Stimulated activated effector memory CD8-positive, alpha-beta T cell treated with anti-CD3 and anti-CD28 coated beads, Interleukin-12 subunit alpha, Interleukin-12 subunit beta, amount 100 ng/mL, for 72 hours (primary cell): ENCODE results near the gene GGPS1.

Experiments used
- ATAC-seq: fragments of 150-1000 bp; cut with Tn5 transposase; 2 replicates; pipeline ENCODE4 v1.10.0; 2021
- DNase-seq, 2 donors: peaks; one replicate each; pipeline ENCODE4 v3.0.0; 2021 to 2022; ENCODE audit warnings: low spot score in 2 of 2
- H3K27ac Mint-ChIP-seq: one replicate; pipeline ENCODE4 v1.8.0; 2022; ENCODE audit warnings: mild to moderate bottlenecking, mixed read lengths
- H3K36me3 Mint-ChIP-seq: one replicate; pipeline ENCODE4 v1.8.0; 2022; ENCODE audit warnings: mild to moderate bottlenecking, mixed read lengths
- H3K4me1 Mint-ChIP-seq: one replicate; pipeline ENCODE4 v1.8.0; 2022; ENCODE audit warnings: mixed read lengths
- H3K4me3 Mint-ChIP-seq: one replicate; pipeline ENCODE4 v1.8.0; 2022; ENCODE audit warnings: mild to moderate bottlenecking, mixed read lengths
- H3K9me3 Mint-ChIP-seq: one replicate; pipeline ENCODE4 v1.8.0; 2022; ENCODE audit warnings: mixed read lengths

The GGPS1 gene

DNA sequence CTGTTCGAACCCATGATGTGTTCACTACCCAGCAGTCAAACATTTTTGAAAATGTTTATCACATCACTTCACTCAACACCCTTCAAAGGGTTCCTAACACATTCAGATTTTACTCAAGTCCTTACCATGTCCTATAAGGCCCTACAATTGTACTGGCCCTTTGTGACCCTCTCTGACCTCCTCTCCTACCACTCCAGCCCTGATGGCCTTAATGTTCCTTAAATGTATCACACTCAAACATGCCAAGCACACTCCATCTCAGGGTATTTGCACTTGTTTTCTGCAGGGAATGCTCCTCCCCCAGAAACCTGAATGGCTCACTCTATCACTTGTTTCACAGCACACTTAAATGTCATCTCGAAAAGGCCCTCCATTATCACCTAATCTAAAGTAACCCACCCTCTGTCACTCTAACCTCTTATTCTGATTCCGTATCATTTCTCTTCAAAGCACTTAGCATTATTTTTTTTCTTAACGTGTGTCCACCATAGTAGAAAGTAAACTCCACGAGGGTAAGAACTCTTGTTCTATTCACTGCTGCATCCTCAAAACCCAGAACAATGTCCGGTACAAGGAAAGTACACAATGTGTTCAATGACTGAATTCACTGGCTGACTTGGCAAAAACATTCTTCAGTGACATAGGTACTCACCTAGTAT lies 7.7 kb upstream of the GGPS1 start:
- H3K27ac Mint-ChIP-seq = peak overlapping the region; percentile 32
- H3K9me3 Mint-ChIP-seq = no peaks in the 10 kb centered on the region
- peaks cover 90% of the 10 kb centered on the region for H3K36me3 Mint-ChIP-seq
- DNase-seq (peak in 1 of 2 donors; percentile 45), ATAC-seq (peak; percentile 25)
- H3K4me1 Mint-ChIP-seq = peaks cover 59% of the 10 kb centered on the region
- no peak overlapping the region for H3K4me3 Mint-ChIP-seq

DNA sequence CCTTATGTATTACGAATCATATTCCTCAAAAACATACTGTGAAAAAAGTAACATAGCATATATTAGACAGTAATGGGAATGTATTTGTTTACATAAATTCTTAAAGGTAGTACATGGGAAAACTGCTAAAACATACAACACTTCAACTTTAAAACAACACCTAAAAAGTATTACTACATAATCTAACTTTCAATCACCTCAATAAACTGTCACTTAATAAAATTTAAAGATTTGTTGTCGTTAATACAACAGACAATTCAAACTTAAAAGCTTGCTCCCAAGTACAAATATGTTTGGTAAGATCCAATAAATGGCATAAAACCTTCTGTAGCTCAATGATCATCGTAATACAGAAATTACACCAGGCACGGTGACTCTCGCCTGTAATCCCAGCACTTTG lies 4.1 kb upstream of the GGPS1 start:
- no peak overlapping the region for H3K4me3 Mint-ChIP-seq
- peaks cover 78% of the 10 kb centered on the region for H3K36me3 Mint-ChIP-seq
- H3K4me1 Mint-ChIP-seq = peaks cover 48% of the 10 kb centered on the region
- ATAC-seq (no peak), DNase-seq (no peak)
- H3K27ac Mint-ChIP-seq = peak overlapping the region; percentile 48
- H3K9me3 Mint-ChIP-seq = no peaks in the 10 kb centered on the region

DNA sequence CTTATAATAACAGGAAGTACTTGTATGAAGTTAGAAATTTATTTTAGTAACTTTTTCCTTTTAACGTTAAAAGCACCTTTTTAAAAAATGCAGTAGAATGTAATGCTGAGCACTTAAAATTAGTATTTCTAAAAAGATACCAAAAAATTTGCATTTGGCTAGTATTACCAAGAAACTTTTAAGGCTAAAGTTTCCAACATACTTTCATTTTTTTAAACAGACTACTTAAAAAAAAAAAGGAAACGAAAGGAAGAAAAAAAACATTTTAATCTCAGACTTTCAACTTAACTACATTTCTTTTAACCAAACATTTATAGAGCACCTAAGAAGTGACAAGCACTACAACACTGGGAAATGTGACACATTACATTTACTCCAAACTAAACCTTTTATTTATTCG lies 3.2 kb upstream of the GGPS1 start:
- Mint-ChIP-seq H3K27ac (no peak overlapping the region), H3K36me3 (peaks cover 70% of the 10 kb centered on the region), H3K9me3 (no peaks in the 10 kb centered on the region), H3K4me1 (peaks cover 47% of the 10 kb centered on the region), H3K4me3 (no peak overlapping the region)
- no peak for DNase-seq
- ATAC-seq = no peak

DNA sequence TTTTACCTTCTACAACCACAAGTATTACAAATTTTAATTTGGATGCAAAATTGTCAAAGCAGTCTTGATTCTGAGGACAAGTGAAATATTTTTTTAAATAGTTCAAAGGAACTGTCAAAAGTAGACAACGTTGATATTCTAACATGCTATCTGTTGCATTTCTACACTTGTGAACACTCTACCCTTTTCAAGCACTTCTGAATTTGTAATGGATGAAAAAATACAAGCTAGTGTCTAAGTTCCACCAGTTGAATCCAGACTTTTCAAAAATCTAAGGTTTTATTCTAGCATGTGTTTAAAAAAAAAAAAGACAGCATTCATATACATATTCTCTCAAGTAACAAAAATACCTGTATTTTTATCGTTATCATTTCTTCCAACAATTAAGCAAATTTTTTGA lies 2.5 kb upstream of the GGPS1 start:
- DNase-seq = no peak
- Mint-ChIP-seq H3K27ac (no peak overlapping the region), H3K4me3 (no peak overlapping the region), H3K36me3 (peaks cover 63% of the 10 kb centered on the region), H3K9me3 (no peaks in the 10 kb centered on the region), H3K4me1 (peaks cover 41% of the 10 kb centered on the region)
- ATAC-seq = no peak

DNA sequence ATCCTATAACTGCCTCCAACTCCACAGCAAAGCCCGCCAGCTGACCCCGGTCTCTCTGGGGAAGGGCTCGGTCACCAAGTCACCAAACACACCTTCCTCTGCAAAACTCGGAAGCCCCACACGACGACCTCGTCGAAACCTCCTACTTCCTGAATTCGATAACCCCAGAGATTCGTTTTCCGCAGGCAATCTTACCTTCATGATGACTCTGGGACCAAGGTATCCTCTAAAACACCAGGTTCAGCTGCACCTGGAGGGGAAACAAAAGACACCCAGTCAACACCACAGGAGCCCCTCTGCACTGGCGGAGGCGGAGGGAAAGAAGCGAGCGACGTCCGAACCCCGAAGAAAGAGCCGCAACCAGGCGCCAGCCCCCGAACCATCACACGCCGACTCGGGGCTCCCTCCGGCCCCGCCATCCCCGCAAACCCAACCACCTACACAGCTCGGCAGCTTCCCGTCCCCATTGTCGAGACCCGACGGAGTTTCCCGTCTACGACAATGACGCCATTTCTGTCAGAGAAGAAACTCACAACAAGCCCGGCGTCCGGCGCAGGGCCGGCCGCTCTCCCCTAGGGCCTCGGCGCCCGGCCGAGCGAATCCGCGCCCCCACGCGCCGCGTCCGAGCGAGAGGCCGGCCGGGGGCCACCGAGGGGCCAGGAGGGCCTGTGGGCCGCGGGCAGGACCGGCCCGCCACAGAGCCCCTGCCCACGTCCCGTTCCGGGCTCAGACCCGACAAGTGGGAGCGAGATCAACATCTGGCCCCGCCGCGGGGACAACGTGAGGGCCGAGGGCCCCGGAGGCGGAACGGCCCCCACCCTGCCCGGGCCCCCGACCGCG lies 1.4 kb upstream of the GGPS1 start:
- H3K36me3 Mint-ChIP-seq = peaks cover 59% of the 10 kb centered on the region
- DNase-seq (peak; percentile 46 to 81), ATAC-seq (peak; percentile 29)
- no peak overlapping the region for H3K27ac Mint-ChIP-seq
- no peak overlapping the region for H3K4me3 Mint-ChIP-seq
- H3K9me3 Mint-ChIP-seq = no peaks in the 10 kb centered on the region
- H3K4me1 Mint-ChIP-seq = peaks cover 40% of the 10 kb centered on the region

DNA sequence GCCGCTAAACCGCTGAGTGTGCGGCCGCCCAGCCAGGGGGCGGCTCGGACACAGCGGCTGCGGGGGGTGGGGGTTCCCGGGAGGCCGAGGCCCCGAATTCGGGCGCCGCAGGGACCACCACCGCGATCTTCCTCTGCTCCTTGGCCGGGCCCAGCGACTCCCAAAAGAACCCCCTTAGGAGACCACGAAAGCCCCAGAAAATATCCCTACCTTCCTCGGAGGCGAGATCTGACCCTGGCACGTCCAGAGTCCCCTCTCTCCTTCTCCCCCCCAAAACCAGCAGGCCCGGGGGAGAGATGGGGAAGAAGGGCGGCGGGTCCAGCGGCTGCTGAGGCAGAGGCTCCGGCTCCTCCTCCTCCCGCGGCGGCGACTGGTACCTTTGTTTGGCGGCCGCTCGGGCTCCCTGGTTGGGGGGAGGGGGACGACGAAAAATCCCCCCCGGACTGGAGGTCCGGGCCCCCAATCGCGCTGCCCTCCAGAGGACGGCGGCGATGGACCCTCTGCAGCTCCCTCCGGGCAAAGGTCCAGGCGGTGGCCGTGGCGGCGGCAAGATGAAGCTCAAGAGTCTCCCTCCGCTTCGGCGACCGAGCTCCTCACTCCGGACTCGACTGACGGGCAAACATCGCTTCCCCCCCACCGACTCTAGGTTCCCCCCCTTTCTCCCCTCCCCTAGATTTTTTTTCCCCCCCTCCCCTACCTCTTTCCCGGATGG lies 655 bp upstream of the GGPS1 start, which contains the start of gene ARID4B:
Gene ARID4B (minus strand): TSS at position 621 of the 712 bp plus-strand sequence. CDS start 1,260 bp downstream, outside the sequence.
- peak; percentile 49 to 87 for DNase-seq
- Mint-ChIP-seq H3K36me3 (peaks cover 51% of the 10 kb centered on the region), H3K4me3 (no peak within 1 kb of the TSS), H3K27ac (no peak within 1 kb of the TSS), H3K9me3 (no peaks in the 10 kb centered on the region), H3K4me1 (peaks cover 37% of the 10 kb centered on the region)
- peak; percentile 5 for ATAC-seq

DNA sequence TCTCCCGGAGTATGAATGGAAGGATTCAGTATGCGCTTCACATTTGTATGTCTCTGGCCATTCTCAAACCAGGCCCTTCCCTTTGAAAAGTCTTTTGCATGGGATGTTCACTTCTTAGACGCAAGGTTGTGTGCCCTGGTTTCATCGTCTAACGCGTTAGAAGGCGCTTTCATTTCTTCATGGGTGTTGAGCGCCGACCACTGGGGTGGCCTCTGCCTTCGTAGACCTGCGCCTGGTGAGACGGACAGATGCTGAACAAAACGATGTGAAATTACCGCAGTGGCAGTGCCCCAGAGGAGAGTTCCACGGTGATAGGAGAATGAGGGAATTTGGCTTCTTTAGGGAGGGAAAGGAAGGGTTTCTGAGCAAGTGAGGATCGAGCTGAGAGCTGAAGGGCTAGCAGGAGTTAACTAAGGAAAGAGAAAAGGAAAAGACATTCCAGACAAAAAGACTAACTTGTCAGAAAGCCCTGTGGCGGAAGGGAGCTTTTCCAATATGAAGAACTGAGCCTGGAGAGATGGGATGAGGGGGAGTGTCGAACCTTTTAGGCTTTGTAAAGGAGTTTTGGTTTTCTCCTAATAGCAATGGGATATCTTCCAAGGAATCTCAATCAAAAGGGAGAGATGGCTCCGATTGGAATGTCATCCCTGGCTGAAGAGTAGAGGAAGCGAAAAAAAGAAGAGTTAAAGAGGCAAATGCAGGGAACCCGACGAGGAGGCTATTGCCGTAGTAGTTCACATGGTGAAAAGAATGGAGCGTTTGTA lies 951 bp downstream of the GGPS1 start:
- peak in 1 of 2 donors; percentile 31 for DNase-seq
- H3K4me1 Mint-ChIP-seq = peaks cover 37% of the 10 kb centered on the region
- H3K9me3 Mint-ChIP-seq = no peaks in the 10 kb centered on the region
- H3K4me3 Mint-ChIP-seq = no peak overlapping the region
- H3K27ac Mint-ChIP-seq = no peak overlapping the region
- ATAC-seq = peak; percentile 54
- peaks cover 36% of the 10 kb centered on the region for H3K36me3 Mint-ChIP-seq

DNA sequence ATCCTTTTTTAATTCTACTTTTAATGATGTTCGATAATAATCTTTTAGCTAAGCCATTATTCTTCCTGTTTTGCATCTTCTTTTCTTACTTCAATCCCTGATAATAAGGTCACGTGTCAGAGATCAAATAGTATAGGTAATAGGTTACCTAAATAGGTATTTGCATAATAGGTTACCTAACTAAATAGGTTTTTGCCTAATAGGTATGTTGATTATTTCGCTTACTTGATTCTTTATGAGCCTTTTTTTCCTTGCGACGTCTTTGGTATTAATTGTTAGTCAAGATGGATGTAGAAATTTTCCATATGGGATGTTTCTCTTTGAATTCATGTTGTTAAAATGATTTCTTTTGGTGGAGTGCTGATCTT lies 2.5 kb downstream of the GGPS1 start:
- H3K4me3 Mint-ChIP-seq = no peak overlapping the region
- peak overlapping the region; percentile 69 for H3K27ac Mint-ChIP-seq
- H3K36me3 Mint-ChIP-seq = peaks cover 30% of the 10 kb centered on the region
- ATAC-seq (no peak), DNase-seq (no peak)
- H3K4me1 Mint-ChIP-seq = peaks cover 32% of the 10 kb centered on the region
- no peaks in the 10 kb centered on the region for H3K9me3 Mint-ChIP-seq

DNA sequence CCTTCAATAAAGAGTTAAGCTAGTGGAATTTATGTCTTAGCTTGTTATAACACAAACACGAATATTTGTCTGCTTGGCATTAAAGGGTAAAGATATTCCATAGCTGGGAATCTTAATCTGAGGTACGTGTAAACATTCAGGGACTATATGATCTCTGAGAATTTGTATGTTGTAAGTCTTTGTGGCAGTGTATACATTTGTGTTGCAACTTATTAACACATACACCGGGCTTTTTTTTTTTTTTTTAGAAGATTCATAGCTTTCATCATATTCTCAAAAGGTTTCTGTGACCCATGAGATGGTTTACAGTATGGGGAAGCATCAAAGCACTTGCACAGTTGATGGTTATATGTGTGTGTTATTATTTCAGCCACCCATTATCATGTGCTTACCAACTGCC lies 3.0 kb downstream of the GGPS1 start:
- peak overlapping the region; percentile 69 for H3K27ac Mint-ChIP-seq
- H3K4me3 Mint-ChIP-seq = no peak overlapping the region
- peaks cover 30% of the 10 kb centered on the region for H3K36me3 Mint-ChIP-seq
- DNase-seq (no peak), ATAC-seq (no peak)
- H3K4me1 Mint-ChIP-seq = peaks cover 27% of the 10 kb centered on the region
- H3K9me3 Mint-ChIP-seq = no peaks in the 10 kb centered on the region

DNA sequence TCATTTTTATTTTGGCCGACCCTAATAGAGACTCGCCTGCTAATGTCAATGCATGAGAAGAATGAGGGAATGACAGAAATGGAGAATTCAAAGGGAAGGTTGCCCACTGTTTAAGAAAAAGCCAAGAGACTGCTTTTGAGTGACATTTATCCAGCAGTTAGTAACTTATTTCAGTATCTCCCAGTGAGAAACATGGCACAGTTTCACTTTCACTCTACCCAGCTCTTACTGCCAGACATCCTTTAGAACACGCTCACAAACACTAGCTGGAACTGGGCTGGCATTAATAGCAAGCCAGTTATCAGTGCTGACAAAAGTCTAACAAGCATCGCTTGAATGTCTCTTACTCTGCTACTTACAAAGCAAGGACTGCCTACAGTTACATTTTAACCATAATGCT lies 8.5 kb downstream of the GGPS1 start:
- H3K36me3 Mint-ChIP-seq = peaks cover 64% of the 10 kb centered on the region
- peak overlapping the region; percentile 86 for H3K27ac Mint-ChIP-seq
- peak overlapping the region; percentile 61 for H3K4me3 Mint-ChIP-seq
- H3K4me1 Mint-ChIP-seq = peaks cover 20% of the 10 kb centered on the region
- H3K9me3 Mint-ChIP-seq = no peaks in the 10 kb centered on the region
- peak; percentile 71 for ATAC-seq
- no peak for DNase-seq

DNA sequence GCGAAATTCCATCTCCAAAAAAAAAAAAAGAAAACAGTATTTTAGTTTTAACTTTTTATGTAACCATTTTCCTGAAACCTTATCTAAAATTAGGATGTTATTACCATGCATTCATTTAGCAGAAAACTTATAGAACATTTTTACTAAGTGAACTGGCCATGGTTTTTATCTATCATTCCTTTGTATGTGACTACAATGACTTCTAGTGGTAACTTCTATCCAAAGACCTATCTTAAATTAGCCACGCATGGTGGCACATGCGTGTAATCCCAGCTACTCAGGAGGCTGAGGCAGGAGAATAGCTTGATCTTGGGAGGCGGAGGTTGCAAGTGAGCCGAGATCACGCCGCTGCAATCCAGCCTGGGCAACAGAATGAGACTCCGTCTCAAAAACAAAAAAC lies 11.4 kb downstream of the GGPS1 start:
- Mint-ChIP-seq H3K9me3 (no peaks in the 10 kb centered on the region), H3K27ac (no peak overlapping the region), H3K36me3 (peaks cover 87% of the 10 kb centered on the region), H3K4me3 (no peak overlapping the region), H3K4me1 (peaks cover 8% of the 10 kb centered on the region)
- DNase-seq (no peak), ATAC-seq (no peak)

DNA sequence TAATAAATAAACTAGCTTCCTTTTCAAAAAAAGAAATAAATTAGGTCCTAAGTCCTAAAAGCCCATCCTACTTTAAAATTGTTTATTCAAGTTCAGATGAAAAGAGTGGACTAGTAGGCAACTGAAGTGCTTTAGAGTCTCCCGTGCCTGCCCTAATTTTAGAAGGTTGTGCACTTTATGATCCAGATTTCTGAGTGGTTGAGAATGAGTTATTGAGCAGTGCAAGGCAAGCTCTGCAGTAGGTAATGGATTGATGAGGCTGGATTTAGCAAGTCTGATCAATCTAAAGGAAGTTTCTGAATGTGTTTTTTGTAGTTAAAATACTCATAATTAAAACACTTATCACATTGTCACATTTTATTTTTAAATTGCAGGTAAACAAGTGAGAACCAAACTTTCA lies 13.0 kb downstream of the GGPS1 start:
- H3K36me3 Mint-ChIP-seq = peaks cover 89% of the 10 kb centered on the region
- H3K27ac Mint-ChIP-seq = no peak overlapping the region
- no peak overlapping the region for H3K4me3 Mint-ChIP-seq
- no peak for ATAC-seq
- DNase-seq = no peak
- peaks cover 8% of the 10 kb centered on the region for H3K4me1 Mint-ChIP-seq
- no peaks in the 10 kb centered on the region for H3K9me3 Mint-ChIP-seq

DNA sequence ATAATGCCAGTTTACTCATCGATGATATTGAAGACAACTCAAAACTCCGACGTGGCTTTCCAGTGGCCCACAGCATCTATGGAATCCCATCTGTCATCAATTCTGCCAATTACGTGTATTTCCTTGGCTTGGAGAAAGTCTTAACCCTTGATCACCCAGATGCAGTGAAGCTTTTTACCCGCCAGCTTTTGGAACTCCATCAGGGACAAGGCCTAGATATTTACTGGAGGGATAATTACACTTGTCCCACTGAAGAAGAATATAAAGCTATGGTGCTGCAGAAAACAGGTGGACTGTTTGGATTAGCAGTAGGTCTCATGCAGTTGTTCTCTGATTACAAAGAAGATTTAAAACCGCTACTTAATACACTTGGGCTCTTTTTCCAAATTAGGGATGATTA lies 13.7 kb downstream of the GGPS1 start:
- Mint-ChIP-seq H3K4me3 (no peak overlapping the region), H3K36me3 (peaks cover 84% of the 10 kb centered on the region), H3K9me3 (no peaks in the 10 kb centered on the region), H3K27ac (peak overlapping the region; percentile 60), H3K4me1 (peaks cover 2% of the 10 kb centered on the region)
- DNase-seq (no peak), ATAC-seq (no peak)

DNA sequence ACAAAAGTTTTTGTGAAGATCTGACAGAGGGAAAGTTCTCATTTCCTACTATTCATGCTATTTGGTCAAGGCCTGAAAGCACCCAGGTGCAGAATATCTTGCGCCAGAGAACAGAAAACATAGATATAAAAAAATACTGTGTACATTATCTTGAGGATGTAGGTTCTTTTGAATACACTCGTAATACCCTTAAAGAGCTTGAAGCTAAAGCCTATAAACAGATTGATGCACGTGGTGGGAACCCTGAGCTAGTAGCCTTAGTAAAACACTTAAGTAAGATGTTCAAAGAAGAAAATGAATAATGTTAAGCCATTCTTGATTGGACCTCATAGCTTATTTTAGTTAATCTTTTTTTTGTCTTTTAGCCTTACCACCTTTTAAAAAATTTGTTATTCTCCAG lies 14.1 kb downstream of the GGPS1 start:
- H3K9me3 Mint-ChIP-seq = no peaks in the 10 kb centered on the region
- no peak overlapping the region for H3K4me3 Mint-ChIP-seq
- H3K36me3 Mint-ChIP-seq = peaks cover 80% of the 10 kb centered on the region
- H3K27ac Mint-ChIP-seq = peak overlapping the region; percentile 60
- no peak for DNase-seq
- H3K4me1 Mint-ChIP-seq = no peaks in the 10 kb centered on the region
- ATAC-seq = no peak

DNA sequence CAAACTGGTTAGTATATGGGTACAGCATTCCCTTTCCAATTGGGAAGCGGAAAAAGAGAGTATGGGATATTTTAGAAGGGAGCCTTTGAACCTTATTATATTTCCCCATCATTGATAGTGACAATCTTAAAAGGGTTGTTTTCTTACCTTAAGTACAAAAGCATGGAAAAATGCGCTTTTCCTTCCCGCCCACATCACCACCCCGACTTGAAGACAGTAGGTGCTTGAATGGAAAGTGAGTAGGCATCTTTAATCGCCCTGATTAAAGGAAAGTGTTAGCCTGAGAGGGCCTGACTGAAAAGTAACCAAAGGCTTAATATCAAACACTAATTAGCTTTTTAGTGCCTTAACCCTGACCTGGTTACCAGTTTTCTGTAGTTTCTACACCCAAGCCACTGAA lies 15.4 kb downstream of the GGPS1 start:
- Mint-ChIP-seq H3K9me3 (no peaks in the 10 kb centered on the region), H3K27ac (peak overlapping the region; percentile 64), H3K36me3 (peaks cover 67% of the 10 kb centered on the region), H3K4me1 (no peaks in the 10 kb centered on the region), H3K4me3 (no peak overlapping the region)
- DNase-seq (no peak), ATAC-seq (no peak)
